Endothelial cell of umbilical vein (primary cell): ENCODE data around the gene RNF214.
"Not testable (repeated sequence)": the region's sequence is repeated elsewhere in the genome, so short reads cannot be mapped to it uniquely, and the experiment has no call there.

Experiments
- CTCF ChIP-seq, 2 donors: IDR thresholded peaks; 1 replicate in 1 of 2; 2 replicates in 1 of 2; pipeline ENCODE4 v1.5.1; 2011; ENCODE audit warnings: low read length in 2 of 2, mild to moderate bottlenecking in 2 of 2, moderate library complexity in 2 of 2, control low read depth in 1 of 2, inconsistent platforms in 1 of 2, low read depth in 1 of 2; ENCODE audit not compliant: insufficient read depth in 1 of 2; ENCODE audit errors: extremely low read depth in 1 of 2
- EZH2 ChIP-seq: IDR thresholded peaks from 2 replicates; pipeline ENCODE4 v1.6.1; 2012; ENCODE audit warnings: borderline replicate concordance, low read depth, mild to moderate bottlenecking, moderate library complexity, low read length, inconsistent platforms; ENCODE audit not compliant: severe bottlenecking
- MYC ChIP-seq: IDR thresholded peaks from one replicate; pipeline ENCODE4 v1.6.1; 2011; ENCODE audit warnings: mild to moderate bottlenecking, low read depth, low read length

GRCh38 chr11:117209351-117210125, 22.9 kb upstream of the RNF214 start:
- not testable (repeated sequence) for TF ChIP-seq CTCF (IDR thresholded peaks at IDR 0.05; ENCODE audit: extremely low read depth in 1 of 2, insufficient read depth in 1 of 2, low read depth in 1 of 2, low read length in 2 of 2); MYC; EZH2
